Progenitor cell of endocrine pancreas (in vitro differentiated cells): ENCODE data around the gene PALLD. TPM values are rescaled to one million over a fixed set of nuclear protein-coding genes. Genes with fewer than 3 reads are reported as not detected.

Experiments
- DNase-seq: peaks from one replicate; pipeline ENCODE4 v3.0.0; 2021; ENCODE audit warnings: low spot score; ENCODE audit not compliant: unreplicated experiment
- H3K27ac Mint-ChIP-seq: 2 replicates; pipeline ENCODE4 v1.8.0; 2021; ENCODE audit warnings: mild to moderate bottlenecking, moderate library complexity, mixed read lengths
- H3K27me3 Mint-ChIP-seq: 2 replicates; pipeline ENCODE4 v1.8.0; 2021; ENCODE audit warnings: mixed read lengths
- H3K36me3 Mint-ChIP-seq: 2 replicates; pipeline ENCODE4 v1.8.0; 2022; ENCODE audit warnings: mixed read lengths; ENCODE audit not compliant: insufficient read depth
- H3K4me1 Mint-ChIP-seq: 2 replicates; pipeline ENCODE4 v1.8.0; 2021; ENCODE audit warnings: low read depth, mixed read lengths
- H3K4me3 Mint-ChIP-seq: 2 replicates; pipeline ENCODE4 v1.8.0; 2021; ENCODE audit warnings: low read depth, mild to moderate bottlenecking, moderate library complexity, mixed read lengths
- H3K9me3 Mint-ChIP-seq: 2 replicates; pipeline ENCODE4 v1.8.0; 2021; ENCODE audit warnings: low read depth, mixed read lengths
- total RNA-seq: library from RNA; stranded (reverse); gene quantifications from 2 replicates; pipeline ENCODE4 v1.2.1, GENCODE V29; 2021
- TF ChIP-seq, protein P1 (sequence below): fragments of 200-600 bp; sonication (generic); IDR thresholded peaks from one replicate; pipeline ENCODE4 v1.5.0; 2021; ENCODE audit warnings: antibody characterized with exemption, mild to moderate bottlenecking; ENCODE audit not compliant: unreplicated experiment

Gene PALLD
- total RNA-seq, 1 donor from 2014 or later: 43.2 TPM

DNA sequence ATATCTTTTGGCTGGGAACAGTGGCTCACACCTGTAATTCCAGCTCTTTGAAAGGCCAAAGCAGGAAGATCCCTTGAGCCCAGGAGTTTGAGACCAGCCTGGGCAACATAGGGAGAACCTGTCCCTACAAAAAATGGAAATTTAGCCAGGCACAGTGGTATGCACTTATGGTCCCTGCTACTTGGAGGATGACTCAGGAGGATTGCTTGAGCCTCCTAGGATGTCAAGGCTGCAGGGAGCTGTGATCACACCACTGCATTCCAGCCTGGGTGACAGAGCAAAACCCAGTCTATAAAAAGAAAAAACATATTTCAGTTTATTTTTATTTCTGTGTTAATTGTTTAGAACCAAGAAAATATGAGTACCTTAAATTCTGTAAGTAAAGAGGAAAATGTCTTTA lies 389.5 kb downstream of the PALLD start:
- Mint-ChIP-seq H3K27ac (no peak overlapping the region), H3K36me3 (peaks cover 27% of the 10 kb centered on the region), H3K4me3 (no peak overlapping the region), H3K9me3 (no peaks in the 10 kb centered on the region), H3K27me3 (no peaks in the 10 kb centered on the region), H3K4me1 (peaks cover 8% of the 10 kb centered on the region)
- TF ChIP-seq, protein P1, sequence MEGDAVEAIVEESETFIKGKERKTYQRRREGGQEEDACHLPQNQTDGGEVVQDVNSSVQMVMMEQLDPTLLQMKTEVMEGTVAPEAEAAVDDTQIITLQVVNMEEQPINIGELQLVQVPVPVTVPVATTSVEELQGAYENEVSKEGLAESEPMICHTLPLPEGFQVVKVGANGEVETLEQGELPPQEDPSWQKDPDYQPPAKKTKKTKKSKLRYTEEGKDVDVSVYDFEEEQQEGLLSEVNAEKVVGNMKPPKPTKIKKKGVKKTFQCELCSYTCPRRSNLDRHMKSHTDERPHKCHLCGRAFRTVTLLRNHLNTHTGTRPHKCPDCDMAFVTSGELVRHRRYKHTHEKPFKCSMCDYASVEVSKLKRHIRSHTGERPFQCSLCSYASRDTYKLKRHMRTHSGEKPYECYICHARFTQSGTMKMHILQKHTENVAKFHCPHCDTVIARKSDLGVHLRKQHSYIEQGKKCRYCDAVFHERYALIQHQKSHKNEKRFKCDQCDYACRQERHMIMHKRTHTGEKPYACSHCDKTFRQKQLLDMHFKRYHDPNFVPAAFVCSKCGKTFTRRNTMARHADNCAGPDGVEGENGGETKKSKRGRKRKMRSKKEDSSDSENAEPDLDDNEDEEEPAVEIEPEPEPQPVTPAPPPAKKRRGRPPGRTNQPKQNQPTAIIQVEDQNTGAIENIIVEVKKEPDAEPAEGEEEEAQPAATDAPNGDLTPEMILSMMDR: no peak
- DNase-seq: no peak

DNA sequence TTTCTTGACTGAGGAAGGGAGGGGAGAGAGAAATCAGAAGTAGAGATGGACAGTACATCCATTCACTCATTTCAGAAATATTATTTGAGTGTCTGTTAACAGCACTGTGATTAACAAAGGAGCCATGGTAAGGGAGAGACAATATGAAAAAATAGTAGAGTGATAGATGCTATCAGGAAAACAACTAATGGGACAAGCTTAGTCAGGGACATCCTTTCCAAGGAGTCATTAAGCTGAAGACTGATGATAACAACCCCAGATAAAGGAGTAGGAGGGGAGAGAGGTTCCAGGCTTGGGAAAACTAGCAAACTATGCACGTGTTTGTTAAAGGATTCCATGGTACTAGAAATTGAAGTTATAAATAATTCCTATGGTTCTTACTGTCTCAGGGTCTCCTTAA lies 391.0 kb downstream of the PALLD start:
- TF ChIP-seq, protein P1: no peak
- Mint-ChIP-seq H3K27me3 (no peaks in the 10 kb centered on the region), H3K9me3 (no peaks in the 10 kb centered on the region), H3K36me3 (peaks cover 21% of the 10 kb centered on the region), H3K4me3 (no peak overlapping the region), H3K27ac (no peak overlapping the region), H3K4me1 (peaks cover 6% of the 10 kb centered on the region)
- DNase-seq: no peak

DNA sequence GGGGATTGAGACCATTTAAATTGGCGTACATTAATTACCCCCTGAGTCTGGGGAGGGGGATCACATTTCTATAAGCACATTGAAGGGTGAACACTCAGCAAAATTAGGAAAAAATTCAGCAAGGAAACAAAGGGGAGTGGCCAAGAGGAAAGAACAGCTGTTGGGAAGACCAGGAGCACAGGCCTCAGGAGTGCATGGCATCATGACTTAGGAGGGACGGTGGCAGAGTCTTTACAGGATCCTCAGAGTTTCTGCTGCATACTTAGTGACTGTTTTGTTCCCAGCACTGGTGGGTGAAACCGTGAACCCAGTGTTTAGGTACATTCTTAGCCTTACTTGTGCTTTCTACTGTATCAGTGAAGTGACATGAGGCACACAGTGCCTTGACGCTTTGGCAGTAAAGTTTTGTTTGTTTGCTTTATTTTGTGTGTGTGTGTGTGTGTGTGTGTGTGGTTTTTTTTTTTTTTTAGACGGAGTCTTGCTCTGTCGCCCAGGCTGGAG lies 391.9 kb downstream of the PALLD start:
- DNase-seq: no peak
- Mint-ChIP-seq H3K27ac (peak overlapping the region; percentile 66), H3K4me3 (no peak overlapping the region), H3K27me3 (no peaks in the 10 kb centered on the region), H3K9me3 (no peaks in the 10 kb centered on the region), H3K36me3 (peaks cover 24% of the 10 kb centered on the region), H3K4me1 (peaks cover 4% of the 10 kb centered on the region)
- TF ChIP-seq, protein P1: no peak

DNA sequence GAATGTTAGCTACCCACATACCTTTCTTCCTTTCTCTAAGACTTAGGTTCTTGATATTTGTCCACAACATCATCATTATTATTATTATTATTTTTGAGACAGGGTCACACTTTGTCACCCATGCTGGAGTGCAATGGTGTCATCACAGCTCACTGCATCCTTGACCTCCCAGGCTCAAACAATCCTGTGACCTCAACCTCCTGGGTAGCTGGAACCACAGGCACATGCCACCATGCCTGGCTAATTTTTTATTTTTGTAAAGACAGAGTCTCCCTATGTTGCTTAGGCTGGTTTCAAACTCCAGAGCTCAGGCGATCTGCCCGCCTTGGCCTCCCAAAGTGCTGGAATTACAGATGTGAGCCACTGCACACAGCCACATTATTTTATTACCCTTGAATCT lies 394.2 kb downstream of the PALLD start:
- Mint-ChIP-seq H3K4me3 (no peak overlapping the region), H3K27me3 (no peaks in the 10 kb centered on the region), H3K27ac (no peak overlapping the region), H3K9me3 (no peaks in the 10 kb centered on the region), H3K4me1 (peaks cover 4% of the 10 kb centered on the region), H3K36me3 (peaks cover 34% of the 10 kb centered on the region)
- no peak for DNase-seq
- TF ChIP-seq, protein P1: no peak

DNA sequence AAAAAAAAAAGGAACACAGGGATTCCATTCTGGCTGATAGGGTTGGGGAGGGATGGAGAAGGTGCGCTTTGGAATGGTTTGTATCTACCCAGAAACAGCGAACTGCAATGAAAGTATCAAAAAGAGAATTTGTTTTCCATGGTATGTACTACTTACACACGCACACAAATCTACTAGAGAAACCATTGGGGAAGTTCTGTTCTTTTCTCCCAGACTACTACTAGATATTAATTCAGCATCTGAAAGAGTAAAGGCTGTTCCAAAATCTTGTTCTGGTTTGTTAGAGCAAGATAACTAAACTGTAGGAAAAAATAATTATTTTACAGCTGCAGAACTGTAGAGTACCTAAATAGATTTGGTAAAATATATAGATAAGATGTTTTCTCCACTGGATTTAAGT lies 394.8 kb downstream of the PALLD start:
- TF ChIP-seq, protein P1: no peak
- H3K36me3 Mint-ChIP-seq: peaks cover 36% of the 10 kb centered on the region
- H3K9me3 Mint-ChIP-seq: no peaks in the 10 kb centered on the region
- no peak overlapping the region for H3K4me3 Mint-ChIP-seq
- H3K27me3 Mint-ChIP-seq: no peaks in the 10 kb centered on the region
- peaks cover 4% of the 10 kb centered on the region for H3K4me1 Mint-ChIP-seq
- no peak overlapping the region for H3K27ac Mint-ChIP-seq
- no peak for DNase-seq
